Measurements from ENCODE around the gene ANXA6. TPM values are rescaled to one million over a fixed set of nuclear protein-coding genes. Genes with fewer than 3 reads are reported as not detected.

The ANXA6 gene
- total and polyA plus RNA-seq, 2 of the 4 experiments (the other 2 are of a cell fraction): 355 to 610 TPM

DNA sequence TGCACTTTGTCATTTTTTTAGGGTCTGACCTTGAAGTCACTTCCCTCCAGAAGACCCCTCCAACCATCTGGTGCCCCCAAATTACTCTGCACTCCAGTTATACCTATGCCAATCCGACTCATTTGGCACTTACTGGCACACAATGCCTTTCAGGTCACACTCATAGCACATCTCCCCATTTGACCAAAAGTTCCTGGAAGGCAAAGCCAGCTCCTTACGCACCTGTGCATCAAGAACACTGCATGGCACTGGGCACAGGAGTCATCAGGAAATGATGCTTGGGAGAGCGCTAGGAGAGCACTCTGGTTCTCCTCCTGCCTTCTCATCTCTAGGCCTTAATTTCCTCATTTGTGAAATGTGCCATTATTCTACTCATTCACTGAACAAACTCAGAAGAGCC, 79.6 kb downstream of the ANXA6 start:
- DNase-seq (no peak), ATAC-seq (ENCODE audit: low read depth) (no peak)
- Histone ChIP-seq H3K14ac (replicated peaks; ENCODE audit: low read depth, low read length) (0 out of 2 replicates have a peak overlapping the region, but pooled peaks have one; percentile 15), H3K9ac (ENCODE audit: low read depth, low read length) (no peak overlapping the region), H3K4me3 (ENCODE audit: insufficient read depth, low read depth, low read length) (no peak overlapping the region), H3K27me3 (ENCODE audit: control insufficient read depth, insufficient read depth, low read length) (no peaks in the 10 kb centered on the region), H4K8ac (ENCODE audit: low read depth in 2 of 2, low read length in 2 of 2) (no peak overlapping the region), H2BK20ac (ENCODE audit: low read depth, low read length) (no peak overlapping the region; the same call in 1 of the 2 replicates), H3K18ac (ENCODE audit: low read depth, low read length) (no peak overlapping the region), H3K23ac (ENCODE audit: low read depth, low read length) (peak overlapping the region; percentile 12; the same call in 1 of the 2 replicates), H3K4me1 (ENCODE audit: control insufficient read depth, insufficient read depth, low read length) (peaks cover 22% of the 10 kb centered on the region), H2AFZ (replicated peaks; ENCODE audit: low read length, poor library complexity) (no peak overlapping the region), H3K56ac (ENCODE audit: extremely low read depth, insufficient read depth, low read length) (no peak overlapping the region), H3K4me2 (ENCODE audit: low read depth, low read length) (no peak overlapping the region), H3K4ac (ENCODE audit: low read depth, low read length) (peak overlapping the region; percentile 9; the same call in 1 of the 2 replicates), H4K91ac (ENCODE audit: insufficient read depth, low read depth, low read length) (no peak overlapping the region), H3K79me1 (ENCODE audit: low read depth in 1 of 2, low read length in 2 of 2) (peaks cover 31 to 87% of the 10 kb centered on the region in 2 experiments), H3K36me3 (ENCODE audit: control insufficient read depth, insufficient read depth, low read length) (peaks cover 8% of the 10 kb centered on the region), H3K27ac (ENCODE audit: insufficient read depth, low read length) (no peak overlapping the region), H2AK9ac (replicated peaks; ENCODE audit: low read depth, low read length, poor library complexity) (no peak overlapping the region), H2BK5ac (ENCODE audit: low read depth, low read length, poor library complexity, severe bottlenecking) (no peak overlapping the region), H2AK5ac (ENCODE audit: low read depth, low read length) (peak overlapping the region; percentile 61; the same call in 1 of the 2 replicates), H4K20me1 (ENCODE audit: insufficient read depth, low read length) (peaks cover 49% of the 10 kb centered on the region), H4K5ac (ENCODE audit: low read depth, low read length) (no peak overlapping the region), H2BK120ac (ENCODE audit: low read depth, low read length) (no peak overlapping the region), H3K9me1 (ENCODE audit: insufficient read depth, low read length) (peaks cover 36% of the 10 kb centered on the region), H2BK15ac (ENCODE audit: low read depth, low read length) (no peak overlapping the region), H3K9me3 (ENCODE audit: control insufficient read depth, insufficient read depth, low read length) (no peaks in the 10 kb centered on the region)
- dilution Hi-C loops (cut with HindIII; ENCODE audit: low sequenced_read_pairs, unreplicated experiment): no loop called here
- in situ Hi-C loops (cut with MboI; ENCODE audit: low sequenced_read_pairs): no loop called here
- BruUV-seq (replicated peaks): no TSS peak
- POLR2A ChIA-PET (ENCODE audit: unreplicated experiment): no interaction called here
- 100% methylated on average over 2 of the region's 3 CpGs; no CpG with 5 or more reads in 1 of the 2 experiments for WGBS, 2 experiments (ENCODE audit: extremely low coverage in 2 of 2, insufficient read length in 1 of 2)
- TF ChIP-seq MAZ (IDR thresholded peaks at IDR 0.05; ENCODE audit: borderline replicate concordance, low read depth, low read length) (no peak), RCOR1 (IDR thresholded peaks at IDR 0.05; ENCODE audit: insufficient replicate concordance, low read length) (no peak), POLR2A (IDR thresholded peaks at IDR 0.05; ENCODE audit: low read depth, low read length) (no peak), BHLHE40 (IDR thresholded peaks at IDR 0.05; ENCODE audit: low read depth, low read length) (no peak), CEBPB (IDR thresholded peaks at IDR 0.05; ENCODE audit: low read depth, low read length) (no peak), RFX5 (IDR thresholded peaks at IDR 0.05; ENCODE audit: low read depth, low read length) (no peak), RAD21 (IDR thresholded peaks at IDR 0.05; ENCODE audit: low read length) (no peak), MAFK (IDR thresholded peaks at IDR 0.05; ENCODE audit: low read depth, low read length) (no peak), NFE2L2 (IDR thresholded peaks at IDR 0.05; ENCODE audit: low read depth, low read length) (no peak), CHD1 (IDR thresholded peaks at IDR 0.05; ENCODE audit: low read depth, low read length) (no peak), FOS (IDR thresholded peaks at IDR 0.05; ENCODE audit: low read depth, low read length) (no peak), SMC3 (IDR thresholded peaks at IDR 0.05; ENCODE audit: low read depth, low read length) (no peak)
- TF ChIP-seq, protein P1, sequence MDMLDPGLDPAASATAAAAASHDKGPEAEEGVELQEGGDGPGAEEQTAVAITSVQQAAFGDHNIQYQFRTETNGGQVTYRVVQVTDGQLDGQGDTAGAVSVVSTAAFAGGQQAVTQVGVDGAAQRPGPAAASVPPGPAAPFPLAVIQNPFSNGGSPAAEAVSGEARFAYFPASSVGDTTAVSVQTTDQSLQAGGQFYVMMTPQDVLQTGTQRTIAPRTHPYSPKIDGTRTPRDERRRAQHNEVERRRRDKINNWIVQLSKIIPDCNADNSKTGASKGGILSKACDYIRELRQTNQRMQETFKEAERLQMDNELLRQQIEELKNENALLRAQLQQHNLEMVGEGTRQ (IDR thresholded peaks at IDR 0.05; ENCODE audit: low read depth, low read length): no peak
- TF ChIP-seq, protein P2, sequence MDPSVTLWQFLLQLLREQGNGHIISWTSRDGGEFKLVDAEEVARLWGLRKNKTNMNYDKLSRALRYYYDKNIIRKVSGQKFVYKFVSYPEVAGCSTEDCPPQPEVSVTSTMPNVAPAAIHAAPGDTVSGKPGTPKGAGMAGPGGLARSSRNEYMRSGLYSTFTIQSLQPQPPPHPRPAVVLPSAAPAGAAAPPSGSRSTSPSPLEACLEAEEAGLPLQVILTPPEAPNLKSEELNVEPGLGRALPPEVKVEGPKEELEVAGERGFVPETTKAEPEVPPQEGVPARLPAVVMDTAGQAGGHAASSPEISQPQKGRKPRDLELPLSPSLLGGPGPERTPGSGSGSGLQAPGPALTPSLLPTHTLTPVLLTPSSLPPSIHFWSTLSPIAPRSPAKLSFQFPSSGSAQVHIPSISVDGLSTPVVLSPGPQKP (IDR thresholded peaks at IDR 0.05; ENCODE audit: borderline replicate concordance, low read depth, low read length): no peak
- TF ChIP-seq, protein P3, sequence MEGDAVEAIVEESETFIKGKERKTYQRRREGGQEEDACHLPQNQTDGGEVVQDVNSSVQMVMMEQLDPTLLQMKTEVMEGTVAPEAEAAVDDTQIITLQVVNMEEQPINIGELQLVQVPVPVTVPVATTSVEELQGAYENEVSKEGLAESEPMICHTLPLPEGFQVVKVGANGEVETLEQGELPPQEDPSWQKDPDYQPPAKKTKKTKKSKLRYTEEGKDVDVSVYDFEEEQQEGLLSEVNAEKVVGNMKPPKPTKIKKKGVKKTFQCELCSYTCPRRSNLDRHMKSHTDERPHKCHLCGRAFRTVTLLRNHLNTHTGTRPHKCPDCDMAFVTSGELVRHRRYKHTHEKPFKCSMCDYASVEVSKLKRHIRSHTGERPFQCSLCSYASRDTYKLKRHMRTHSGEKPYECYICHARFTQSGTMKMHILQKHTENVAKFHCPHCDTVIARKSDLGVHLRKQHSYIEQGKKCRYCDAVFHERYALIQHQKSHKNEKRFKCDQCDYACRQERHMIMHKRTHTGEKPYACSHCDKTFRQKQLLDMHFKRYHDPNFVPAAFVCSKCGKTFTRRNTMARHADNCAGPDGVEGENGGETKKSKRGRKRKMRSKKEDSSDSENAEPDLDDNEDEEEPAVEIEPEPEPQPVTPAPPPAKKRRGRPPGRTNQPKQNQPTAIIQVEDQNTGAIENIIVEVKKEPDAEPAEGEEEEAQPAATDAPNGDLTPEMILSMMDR (conservative IDR thresholded peaks at IDR 0.05; ENCODE audit: low read depth, low read length): no peak
- intact Hi-C loops (cut with micrococcal nuclease): no loop called here
- CTCF ChIA-PET: interaction anchor here (1.6 kb wide), 1 partner anchor 38 kb away, joined by 5 read pairs; no protein-coding TSS in a partner anchor

All from IMR-90 (cell line).